Tibial nerve (tissue), 4 donors: ENCODE data around the gene TSPAN32.

ENCODE experiments used
- CTCF ChIP-seq, 5 experiments: fragments of 200-600 bp in 3 of 5; fragments of 450-650 bp in 2 of 5; sonication (generic) in 3 of 5; IDR thresholded peaks; one replicate each; pipeline ENCODE4 v1.5.1; 2016 to 2019; ENCODE audit warnings: antibody characterized with exemption in 5 of 5, mild to moderate bottlenecking in 3 of 5, moderate library complexity in 2 of 5
- EP300 ChIP-seq, 2 donors: sonication (generic); formaldehyde crosslinking; IDR thresholded peaks; one replicate each; pipeline ENCODE4 v1.6.1; 2017; ENCODE audit warnings: antibody characterized with exemption in 2 of 2, mild to moderate bottlenecking in 1 of 2
- POLR2A ChIP-seq, 2 donors: fragments of 450-650 bp; IDR thresholded peaks; one replicate each; pipeline ENCODE4 v1.6.1; 2017; ENCODE audit warnings: antibody characterized with exemption in 2 of 2, mild to moderate bottlenecking in 2 of 2, moderate library complexity in 2 of 2

- TF ChIP-seq CTCF (IDR thresholded peaks at IDR 0.05), result no peak
- peak in 1 of 2 donors; percentile 26 for TF ChIP-seq POLR2A (IDR thresholded peaks at IDR 0.05)
- peak in 1 of 2 donors; percentile 75 for TF ChIP-seq EP300 (IDR thresholded peaks at IDR 0.05)
Observed at GRCh38 chr11:2312232-2313042, 10.6 kb downstream of the TSPAN32 start.
